Loucy (cell line): Measurements from ENCODE around the gene CRABP2.

ENCODE experiments used
- EZH2phosphoT487 ChIP-seq: fragments of 200-600 bp; IDR thresholded peaks from 2 replicates; pipeline ENCODE4 v1.6.1; 2018; ENCODE audit warnings: antibody characterized with exemption, mild to moderate bottlenecking, moderate library complexity, borderline replicate concordance
- TF ChIP-seq, protein P1 (sequence below): fragments of 200-600 bp; sonication (generic); conservative IDR thresholded peaks from 2 replicates; pipeline ENCODE4 v1.5.1; 2014; ENCODE audit warnings: mild to moderate bottlenecking, antibody characterized with exemption, low read length

DNA sequence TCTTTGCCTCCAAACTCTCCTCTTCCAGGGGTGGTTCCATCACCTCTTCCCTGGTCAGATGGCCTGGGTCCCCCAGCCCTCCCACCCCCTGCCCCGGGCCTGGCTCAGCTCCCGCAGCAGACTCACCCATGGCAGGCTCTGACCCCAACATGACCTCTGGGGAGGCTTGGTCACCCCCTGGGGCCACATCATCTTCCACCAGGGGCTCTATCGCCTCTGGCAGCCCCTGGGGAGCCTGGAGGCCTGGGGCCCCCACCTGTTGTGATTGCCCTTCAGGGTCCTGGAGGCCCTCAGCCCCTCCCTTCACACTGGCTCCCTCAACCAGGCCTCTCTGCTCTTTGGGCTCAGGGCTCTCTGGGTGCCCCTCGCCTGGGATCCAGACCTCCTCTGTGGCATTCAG, 34.6 kb downstream of the CRABP2 start:
- TF ChIP-seq, protein P1, sequence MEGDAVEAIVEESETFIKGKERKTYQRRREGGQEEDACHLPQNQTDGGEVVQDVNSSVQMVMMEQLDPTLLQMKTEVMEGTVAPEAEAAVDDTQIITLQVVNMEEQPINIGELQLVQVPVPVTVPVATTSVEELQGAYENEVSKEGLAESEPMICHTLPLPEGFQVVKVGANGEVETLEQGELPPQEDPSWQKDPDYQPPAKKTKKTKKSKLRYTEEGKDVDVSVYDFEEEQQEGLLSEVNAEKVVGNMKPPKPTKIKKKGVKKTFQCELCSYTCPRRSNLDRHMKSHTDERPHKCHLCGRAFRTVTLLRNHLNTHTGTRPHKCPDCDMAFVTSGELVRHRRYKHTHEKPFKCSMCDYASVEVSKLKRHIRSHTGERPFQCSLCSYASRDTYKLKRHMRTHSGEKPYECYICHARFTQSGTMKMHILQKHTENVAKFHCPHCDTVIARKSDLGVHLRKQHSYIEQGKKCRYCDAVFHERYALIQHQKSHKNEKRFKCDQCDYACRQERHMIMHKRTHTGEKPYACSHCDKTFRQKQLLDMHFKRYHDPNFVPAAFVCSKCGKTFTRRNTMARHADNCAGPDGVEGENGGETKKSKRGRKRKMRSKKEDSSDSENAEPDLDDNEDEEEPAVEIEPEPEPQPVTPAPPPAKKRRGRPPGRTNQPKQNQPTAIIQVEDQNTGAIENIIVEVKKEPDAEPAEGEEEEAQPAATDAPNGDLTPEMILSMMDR, result no peak
- no peak for TF ChIP-seq EZH2phosphoT487
